Thyroid gland (tissue), 4 donors: ENCODE measurements around the gene CBX7.

Experiments
- CTCF ChIP-seq, 6 experiments: fragments of 200-600 bp in 3 of 6; fragments of 450-650 bp in 3 of 6; sonication (generic) in 3 of 6; IDR thresholded peaks; one replicate each; pipeline ENCODE4 v1.5.1; 2016 to 2019; ENCODE audit warnings: antibody characterized with exemption in 6 of 6, mild to moderate bottlenecking in 2 of 6, inconsistent platforms in 1 of 6, moderate library complexity in 1 of 6
- POLR2A ChIP-seq, 2 donors: fragments of 450-650 bp; IDR thresholded peaks; one replicate each; pipeline ENCODE4 v1.6.1; 2017; ENCODE audit warnings: antibody characterized with exemption in 2 of 2, mild to moderate bottlenecking in 2 of 2, moderate library complexity in 1 of 2

- TF ChIP-seq CTCF (IDR thresholded peaks at IDR 0.05) (no peak), POLR2A (IDR thresholded peaks at IDR 0.05) (no peak)
Observed at GRCh38 chr22:39115570-39115969, 36.9 kb downstream of the CBX7 start.
